ENCODE measurements around the gene PKP1. TPM values are rescaled to one million over a fixed set of nuclear protein-coding genes. Genes with fewer than 3 reads are reported as not detected.

PKP1 gene
- total and polyA plus RNA-seq, 2 experiments from 2014 or later = 0.19 to 0.83 TPM

- TF ChIP-seq ETS1 (IDR thresholded peaks at IDR 0.05) (no peak), ZNF331 (CRISPR knock-in tag; IDR thresholded peaks at IDR 0.05; ENCODE audit: low read depth) (no peak), REST (IDR thresholded peaks at IDR 0.05; ENCODE audit: unreplicated experiment) (no peak), EZH2 (IDR thresholded peaks at IDR 0.05; ENCODE audit: low read depth, unreplicated experiment) (no peak)
Measured at GRCh38 chr1:201267481-201268229, 15.7 kb upstream of the PKP1 start (continued).

- Histone ChIP-seq H3K4me3 (no peak overlapping the region), H3K4me1 (ENCODE audit: insufficient read depth) (no peaks in the 10 kb centered on the region), H4K20me1 (replicated peaks; ENCODE audit: insufficient read depth) (no peaks in the 10 kb centered on the region), H3K9me2 (ENCODE audit: insufficient read depth) (no peaks in the 10 kb centered on the region), H3K4me2 (no peak overlapping the region), H2AFZ (no peak overlapping the region), H3F3A (replicated peaks; ENCODE audit: low read depth) (no peaks in the 10 kb centered on the region), H3K36me3 (ENCODE audit: insufficient read depth) (no peaks in the 10 kb centered on the region), H3K79me2 (replicated peaks; ENCODE audit: insufficient read depth) (no peaks in the 10 kb centered on the region), H3K27me3 (ENCODE audit: insufficient read depth) (no peaks in the 10 kb centered on the region), H3K27ac (ENCODE audit: low read depth) (no peak overlapping the region)
- H3K4me1 Mint-ChIP-seq = peaks cover 2% of the 10 kb centered on the region; the same call in 1 of the 3 replicates
- H3K9me3 Mint-ChIP-seq = no peaks in the 10 kb centered on the region
- ATAC-seq = no peak
- DNase-seq (ENCODE audit: low spot score) = no peak
- H3K27me3 Mint-ChIP-seq (ENCODE audit: insufficient read depth, low read depth, poor library complexity) = peaks cover 2% of the 10 kb centered on the region
- no peak overlapping the region for H3K27ac Mint-ChIP-seq
- no peaks in the 10 kb centered on the region; the same call in 2 of the 3 replicates for H3K36me3 Mint-ChIP-seq (ENCODE audit: low read depth)
- H3K4me3 Mint-ChIP-seq = no peak overlapping the region
- TF ChIP-seq ZNF331 (CRISPR knock-in tag; IDR thresholded peaks at IDR 0.05; ENCODE audit: low read depth) (no peak), EZH2phosphoT487 (IDR thresholded peaks at IDR 0.05; ENCODE audit: unreplicated experiment) (no peak), ETS1 (IDR thresholded peaks at IDR 0.05) (no peak), ZNF462 (CRISPR knock-in tag; IDR thresholded peaks at IDR 0.05) (no peak), ZNF114 (CRISPR knock-in tag; IDR thresholded peaks at IDR 0.05) (no peak), CREB1 (CRISPR knock-in tag; IDR thresholded peaks at IDR 0.05; ENCODE audit: low read depth) (no peak), CTCF (conservative IDR thresholded peaks at IDR 0.05; ENCODE audit: low read depth in 2 of 2) (no peak)
Measured at GRCh38 chr1:201268604-201269151, 14.6 kb upstream of the PKP1 start.
